ENCODE data around the gene TRAK1. TPM values are rescaled to one million over a fixed set of nuclear protein-coding genes. Genes with fewer than 3 reads are reported as not detected.
A peak's percentile ranks its signal among the peaks of the same experiment; 100 is the strongest.

The TRAK1 gene
- total RNA-seq, 1 donor from 2014 or later = 41.0 TPM

GRCh38 chr3:42229266-42229941 is 138.2 kb downstream of the TRAK1 start:
- no peak for DNase-seq (ENCODE audit: low read depth, low spot score)
- Mint-ChIP-seq H3K4me1 (peaks cover 7% of the 10 kb centered on the region), H3K9me3 (no peaks in the 10 kb centered on the region), H3K4me3 (no peak overlapping the region), H3K36me3 (ENCODE audit: low read depth) (peaks cover 5% of the 10 kb centered on the region), H3K27ac (ENCODE audit: unreplicated experiment) (peak overlapping the region; percentile 43), H3K27me3 (ENCODE audit: low read depth) (peaks cover 4% of the 10 kb centered on the region)
- TF ChIP-seq, protein P1, sequence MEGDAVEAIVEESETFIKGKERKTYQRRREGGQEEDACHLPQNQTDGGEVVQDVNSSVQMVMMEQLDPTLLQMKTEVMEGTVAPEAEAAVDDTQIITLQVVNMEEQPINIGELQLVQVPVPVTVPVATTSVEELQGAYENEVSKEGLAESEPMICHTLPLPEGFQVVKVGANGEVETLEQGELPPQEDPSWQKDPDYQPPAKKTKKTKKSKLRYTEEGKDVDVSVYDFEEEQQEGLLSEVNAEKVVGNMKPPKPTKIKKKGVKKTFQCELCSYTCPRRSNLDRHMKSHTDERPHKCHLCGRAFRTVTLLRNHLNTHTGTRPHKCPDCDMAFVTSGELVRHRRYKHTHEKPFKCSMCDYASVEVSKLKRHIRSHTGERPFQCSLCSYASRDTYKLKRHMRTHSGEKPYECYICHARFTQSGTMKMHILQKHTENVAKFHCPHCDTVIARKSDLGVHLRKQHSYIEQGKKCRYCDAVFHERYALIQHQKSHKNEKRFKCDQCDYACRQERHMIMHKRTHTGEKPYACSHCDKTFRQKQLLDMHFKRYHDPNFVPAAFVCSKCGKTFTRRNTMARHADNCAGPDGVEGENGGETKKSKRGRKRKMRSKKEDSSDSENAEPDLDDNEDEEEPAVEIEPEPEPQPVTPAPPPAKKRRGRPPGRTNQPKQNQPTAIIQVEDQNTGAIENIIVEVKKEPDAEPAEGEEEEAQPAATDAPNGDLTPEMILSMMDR (conservative IDR thresholded peaks at IDR 0.05) = no peak

DNA sequence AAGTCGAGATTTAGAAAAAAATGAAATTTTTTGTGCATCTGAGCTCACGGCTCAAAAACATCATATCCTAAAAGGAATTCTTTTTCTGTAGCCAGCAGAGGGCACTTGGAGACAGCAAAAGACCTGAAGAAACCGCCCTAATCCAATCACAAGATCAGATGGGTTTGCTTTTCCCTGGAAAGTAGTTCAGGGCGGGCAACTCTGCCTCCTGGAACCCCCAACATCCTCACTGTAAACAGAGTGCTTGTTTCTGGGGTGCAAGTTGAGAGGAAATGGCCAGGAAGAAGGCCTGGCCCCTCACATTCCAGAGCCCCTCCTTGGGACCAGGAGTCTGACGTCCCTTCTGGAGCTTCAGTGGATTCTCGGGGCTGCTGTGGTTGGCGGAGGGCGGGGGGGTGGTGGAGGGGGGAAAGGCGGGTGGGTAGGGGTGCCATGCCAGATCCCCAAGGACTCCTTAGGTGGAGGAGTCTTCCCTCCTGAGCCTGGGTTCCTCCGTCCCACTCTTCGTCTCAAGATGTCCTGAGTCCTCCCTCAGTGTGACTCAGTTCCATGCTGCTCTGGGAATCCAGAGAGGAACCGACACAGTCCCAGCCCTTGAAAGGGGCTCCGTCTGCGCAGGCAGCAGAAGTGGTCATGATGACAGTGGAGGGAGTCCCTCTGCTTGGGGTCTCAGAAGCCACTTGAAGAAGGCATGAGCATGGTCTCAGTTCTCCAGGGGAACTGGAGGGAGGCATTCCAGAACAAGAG is 139.0 kb downstream of the TRAK1 start:
- DNase-seq (ENCODE audit: low read depth, low spot score) = no peak
- TF ChIP-seq, protein P1 (conservative IDR thresholded peaks at IDR 0.05) = peak; percentile 72
- Mint-ChIP-seq H3K27ac (ENCODE audit: unreplicated experiment) (peak overlapping the region; percentile 43), H3K4me1 (peaks cover 7% of the 10 kb centered on the region), H3K9me3 (no peaks in the 10 kb centered on the region), H3K4me3 (no peak overlapping the region), H3K36me3 (ENCODE audit: low read depth) (peaks cover 3% of the 10 kb centered on the region), H3K27me3 (ENCODE audit: low read depth) (peaks cover 5% of the 10 kb centered on the region)

DNA sequence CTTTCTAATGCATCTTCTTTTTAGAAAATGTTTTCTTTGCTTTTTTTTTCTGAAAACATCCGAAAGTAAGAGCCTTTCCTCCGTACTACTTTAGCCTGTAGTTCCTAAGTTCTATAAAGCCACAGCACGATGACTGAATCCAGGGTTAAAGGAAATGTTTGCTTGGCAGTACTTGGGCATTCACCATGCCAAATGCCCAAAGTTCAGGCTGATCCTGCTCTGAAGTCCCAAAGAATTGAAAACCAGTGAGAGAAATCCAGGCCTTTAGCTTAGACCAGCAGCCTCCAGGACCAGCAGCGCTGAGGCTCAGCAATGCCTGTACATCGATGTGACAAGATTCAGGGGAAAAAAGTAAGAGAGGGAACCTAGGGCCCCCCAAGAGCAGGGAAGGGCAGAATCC is 139.7 kb downstream of the TRAK1 start:
- Mint-ChIP-seq H3K4me3 (no peak overlapping the region), H3K27ac (ENCODE audit: unreplicated experiment) (no peak overlapping the region), H3K27me3 (ENCODE audit: low read depth) (peaks cover 5% of the 10 kb centered on the region), H3K4me1 (peaks cover 7% of the 10 kb centered on the region), H3K9me3 (peaks cover 4% of the 10 kb centered on the region), H3K36me3 (ENCODE audit: low read depth) (no peaks in the 10 kb centered on the region)
- no peak for DNase-seq (ENCODE audit: low read depth, low spot score)
- TF ChIP-seq, protein P1 (conservative IDR thresholded peaks at IDR 0.05) = no peak

DNA sequence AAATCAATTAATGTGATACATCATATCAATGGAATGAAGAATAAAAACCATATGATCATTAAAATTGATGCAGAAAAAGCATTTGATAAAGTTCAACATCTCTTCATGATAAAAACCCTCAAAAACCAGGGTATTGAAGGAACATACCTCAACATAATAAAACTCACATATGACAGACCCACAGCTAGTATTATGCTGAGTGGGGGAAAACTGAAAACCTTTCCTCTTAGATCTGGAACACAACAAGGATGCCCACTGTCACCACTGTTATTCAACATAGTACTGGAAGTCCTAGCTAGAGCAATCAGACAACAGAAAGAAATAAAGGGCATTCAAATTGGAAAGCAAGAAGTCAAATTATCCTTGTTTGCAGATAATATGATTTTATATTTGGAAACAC is 144.4 kb downstream of the TRAK1 start:
- DNase-seq (ENCODE audit: low read depth, low spot score) = no peak
- Mint-ChIP-seq H3K4me3 (no peak overlapping the region), H3K36me3 (ENCODE audit: low read depth) (peaks cover 6% of the 10 kb centered on the region), H3K4me1 (peaks cover 7% of the 10 kb centered on the region), H3K27me3 (ENCODE audit: low read depth) (peaks cover 11% of the 10 kb centered on the region), H3K27ac (ENCODE audit: unreplicated experiment) (no peak overlapping the region), H3K9me3 (peaks cover 12% of the 10 kb centered on the region)
- TF ChIP-seq, protein P1 (conservative IDR thresholded peaks at IDR 0.05) = no peak

GRCh38 chr3:42236611-42237010 is 145.5 kb downstream of the TRAK1 start:
- Mint-ChIP-seq H3K27me3 (ENCODE audit: low read depth) (peaks cover 11% of the 10 kb centered on the region), H3K4me1 (no peaks in the 10 kb centered on the region), H3K36me3 (ENCODE audit: low read depth) (peaks cover 6% of the 10 kb centered on the region), H3K9me3 (peaks cover 12% of the 10 kb centered on the region), H3K27ac (ENCODE audit: unreplicated experiment) (no peak overlapping the region), H3K4me3 (no peak overlapping the region)
- no peak for DNase-seq (ENCODE audit: low read depth, low spot score)
- TF ChIP-seq, protein P1 (conservative IDR thresholded peaks at IDR 0.05) = no peak

Measured in neural crest cell (in vitro differentiated cells).